ENCODE measurements around the gene THSD4.

Gene THSD4

GRCh38 chr15:71279757-71280141, 164.5 kb downstream of the THSD4 start:
- ATAC-seq (ENCODE audit: low read depth) (no peak), DNase-seq (ENCODE audit: low spot score in 2 of 2) (no peak)
- Mint-ChIP-seq H3K36me3 (no peaks in the 10 kb centered on the region), H3K27ac (no peak overlapping the region), H3K4me3 (no peak overlapping the region), H3K9me3 (no peaks in the 10 kb centered on the region), H3K27me3 (peaks cover 2% of the 10 kb centered on the region), H3K4me1 (no peaks in the 10 kb centered on the region)

DNA sequence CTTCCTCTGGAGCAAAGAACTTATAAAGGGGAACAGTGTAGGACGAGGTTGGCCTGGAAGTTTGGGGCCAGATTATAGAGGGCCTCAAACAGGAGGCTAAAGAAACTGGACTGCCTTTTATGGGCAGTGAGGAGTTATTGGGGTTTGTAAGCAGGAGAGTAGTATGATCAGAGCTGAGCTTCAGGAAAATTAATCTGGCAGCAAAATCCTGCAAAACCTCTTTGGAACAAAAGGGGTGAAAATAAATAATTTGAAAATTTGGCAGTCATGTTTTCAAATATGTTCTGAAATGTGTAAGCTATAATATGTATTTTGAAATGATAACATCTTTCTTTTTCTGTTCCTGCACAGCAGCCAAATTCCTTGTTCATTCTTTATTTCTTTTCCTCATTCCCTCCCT, 164.9 kb downstream of the THSD4 start:
- H3K4me3 Mint-ChIP-seq = no peak overlapping the region
- H3K27ac Mint-ChIP-seq = no peak overlapping the region
- no peaks in the 10 kb centered on the region for H3K36me3 Mint-ChIP-seq
- DNase-seq (ENCODE audit: low spot score in 2 of 2) = no peak
- no peaks in the 10 kb centered on the region for H3K4me1 Mint-ChIP-seq
- H3K9me3 Mint-ChIP-seq = no peaks in the 10 kb centered on the region
- H3K27me3 Mint-ChIP-seq = peaks cover 3% of the 10 kb centered on the region
- ATAC-seq (ENCODE audit: low read depth) = no peak

- no peaks in the 10 kb centered on the region for H3K36me3 Mint-ChIP-seq
- no peaks in the 10 kb centered on the region for H3K4me1 Mint-ChIP-seq
- no peaks in the 10 kb centered on the region for H3K9me3 Mint-ChIP-seq
- no peak for DNase-seq (ENCODE audit: low spot score in 2 of 2)
- no peak overlapping the region for H3K27ac Mint-ChIP-seq
- ATAC-seq (ENCODE audit: low read depth) = no peak
- peaks cover 3% of the 10 kb centered on the region for H3K27me3 Mint-ChIP-seq
- H3K4me3 Mint-ChIP-seq = no peak overlapping the region
These were observed 166.0 kb downstream of the THSD4 start for GRCh38 chr15:71281256-71281655.

- H3K36me3 Mint-ChIP-seq = no peaks in the 10 kb centered on the region
- ATAC-seq (ENCODE audit: low read depth) (no peak), DNase-seq (ENCODE audit: low spot score in 2 of 2) (no peak)
- H3K27ac Mint-ChIP-seq = no peak overlapping the region
- no peaks in the 10 kb centered on the region for H3K4me1 Mint-ChIP-seq
- no peaks in the 10 kb centered on the region for H3K9me3 Mint-ChIP-seq
- H3K27me3 Mint-ChIP-seq = peaks cover 3% of the 10 kb centered on the region
- H3K4me3 Mint-ChIP-seq = no peak overlapping the region
These were observed 166.8 kb downstream of the THSD4 start for GRCh38 chr15:71282076-71282475.

DNA sequence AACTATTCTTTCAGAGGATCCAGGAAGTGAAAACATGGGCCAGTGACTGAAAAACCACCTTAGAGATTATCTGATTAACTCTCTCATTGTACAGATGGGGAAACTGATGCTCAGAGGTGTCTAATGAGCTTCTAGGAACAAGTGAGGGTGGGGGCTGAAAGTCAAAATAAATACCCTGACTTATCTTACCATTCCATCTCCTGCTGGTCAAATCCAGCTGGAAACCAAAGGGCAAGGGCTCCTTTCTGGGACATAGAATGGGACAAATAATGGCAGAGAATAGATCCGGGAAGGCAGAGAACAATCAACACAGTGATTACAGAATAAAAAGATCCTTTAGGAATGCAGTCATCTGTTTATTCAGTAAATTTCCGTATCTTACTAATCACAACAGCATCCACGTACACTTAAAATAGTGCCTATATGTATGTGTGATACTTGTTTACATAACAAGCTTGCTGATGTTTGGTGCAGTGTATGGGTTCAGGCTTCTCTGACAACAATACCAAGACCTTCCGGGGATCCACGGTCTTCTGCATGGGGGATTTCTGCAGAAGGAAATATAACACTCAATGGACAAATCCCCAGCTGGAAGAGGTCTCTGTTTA, 173.2 kb downstream of the THSD4 start:
- H3K27me3 Mint-ChIP-seq = peaks cover 4% of the 10 kb centered on the region
- no peak overlapping the region for H3K27ac Mint-ChIP-seq
- DNase-seq (ENCODE audit: low spot score in 2 of 2) = no peak
- H3K9me3 Mint-ChIP-seq = peaks cover 1% of the 10 kb centered on the region
- H3K4me3 Mint-ChIP-seq = no peak overlapping the region
- H3K4me1 Mint-ChIP-seq = no peaks in the 10 kb centered on the region
- H3K36me3 Mint-ChIP-seq = no peaks in the 10 kb centered on the region
- ATAC-seq (ENCODE audit: low read depth) = no peak

DNA sequence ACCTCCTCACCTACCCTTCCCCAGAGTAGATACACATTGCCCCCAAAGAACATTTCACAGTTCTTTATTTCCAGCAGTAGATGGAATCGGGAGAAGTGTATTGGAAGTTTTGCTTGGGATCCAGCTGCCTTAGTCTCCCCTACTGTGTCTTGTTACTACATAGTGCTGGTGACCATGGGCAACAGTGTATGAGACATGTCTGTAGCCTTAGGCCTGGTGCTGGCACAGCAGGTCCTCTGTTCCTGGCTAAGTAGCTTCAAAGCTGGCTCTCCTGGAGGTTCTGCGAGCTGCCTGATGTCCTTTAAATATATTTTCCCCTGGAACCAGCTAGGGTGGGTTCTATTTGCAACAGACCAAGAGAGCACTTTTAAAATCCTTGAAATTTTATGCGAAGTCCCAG, 174.7 kb downstream of the THSD4 start:
- Mint-ChIP-seq H3K4me1 (no peaks in the 10 kb centered on the region), H3K36me3 (no peaks in the 10 kb centered on the region), H3K9me3 (peaks cover 1% of the 10 kb centered on the region), H3K27me3 (peaks cover 2% of the 10 kb centered on the region), H3K27ac (no peak overlapping the region), H3K4me3 (no peak overlapping the region)
- ATAC-seq (ENCODE audit: low read depth) = no peak
- DNase-seq (ENCODE audit: low spot score in 2 of 2) = no peak

- no peak overlapping the region for H3K27ac Mint-ChIP-seq
- H3K27me3 Mint-ChIP-seq = peaks cover 2% of the 10 kb centered on the region
- no peak overlapping the region for H3K4me3 Mint-ChIP-seq
- peaks cover 1% of the 10 kb centered on the region for H3K9me3 Mint-ChIP-seq
- ATAC-seq (ENCODE audit: low read depth) (no peak), DNase-seq (ENCODE audit: low spot score in 2 of 2) (no peak)
- H3K36me3 Mint-ChIP-seq = no peaks in the 10 kb centered on the region
- H3K4me1 Mint-ChIP-seq = no peaks in the 10 kb centered on the region
These were observed 175.8 kb downstream of the THSD4 start for GRCh38 chr15:71290881-71291635.

DNA sequence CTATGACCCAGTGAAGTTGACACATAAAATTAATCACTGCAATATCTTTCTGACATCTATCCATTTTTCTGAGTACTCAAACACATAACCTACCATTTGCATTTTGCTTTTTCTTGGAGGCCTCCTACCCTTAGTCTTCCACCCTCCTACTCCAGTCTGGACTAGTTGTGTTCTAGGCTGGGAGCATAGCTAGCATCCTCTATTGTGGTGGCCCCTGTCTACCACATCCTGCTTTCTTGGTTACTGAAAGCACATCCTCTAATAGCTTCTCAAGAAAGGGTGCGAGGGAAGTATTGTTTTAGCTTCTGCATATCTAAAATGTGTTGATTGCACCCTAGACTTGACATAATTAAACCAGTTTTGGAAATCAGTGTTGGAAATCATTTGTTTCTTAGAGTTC, 176.5 kb downstream of the THSD4 start:
- Mint-ChIP-seq H3K4me1 (no peaks in the 10 kb centered on the region), H3K4me3 (no peak overlapping the region), H3K27ac (no peak overlapping the region), H3K9me3 (peaks cover 1% of the 10 kb centered on the region), H3K27me3 (peaks cover 2% of the 10 kb centered on the region), H3K36me3 (no peaks in the 10 kb centered on the region)
- DNase-seq (ENCODE audit: low spot score in 2 of 2) (no peak), ATAC-seq (ENCODE audit: low read depth) (no peak)

- H3K4me3 Mint-ChIP-seq = no peak overlapping the region
- DNase-seq (ENCODE audit: low spot score in 2 of 2) (no peak), ATAC-seq (ENCODE audit: low read depth) (no peak)
- H3K9me3 Mint-ChIP-seq = peaks cover 1% of the 10 kb centered on the region
- H3K27ac Mint-ChIP-seq = no peak overlapping the region
- H3K4me1 Mint-ChIP-seq = no peaks in the 10 kb centered on the region
- peaks cover 2% of the 10 kb centered on the region for H3K27me3 Mint-ChIP-seq
- H3K36me3 Mint-ChIP-seq = no peaks in the 10 kb centered on the region
These were observed 178.5 kb downstream of the THSD4 start for GRCh38 chr15:71293723-71294122.

DNA sequence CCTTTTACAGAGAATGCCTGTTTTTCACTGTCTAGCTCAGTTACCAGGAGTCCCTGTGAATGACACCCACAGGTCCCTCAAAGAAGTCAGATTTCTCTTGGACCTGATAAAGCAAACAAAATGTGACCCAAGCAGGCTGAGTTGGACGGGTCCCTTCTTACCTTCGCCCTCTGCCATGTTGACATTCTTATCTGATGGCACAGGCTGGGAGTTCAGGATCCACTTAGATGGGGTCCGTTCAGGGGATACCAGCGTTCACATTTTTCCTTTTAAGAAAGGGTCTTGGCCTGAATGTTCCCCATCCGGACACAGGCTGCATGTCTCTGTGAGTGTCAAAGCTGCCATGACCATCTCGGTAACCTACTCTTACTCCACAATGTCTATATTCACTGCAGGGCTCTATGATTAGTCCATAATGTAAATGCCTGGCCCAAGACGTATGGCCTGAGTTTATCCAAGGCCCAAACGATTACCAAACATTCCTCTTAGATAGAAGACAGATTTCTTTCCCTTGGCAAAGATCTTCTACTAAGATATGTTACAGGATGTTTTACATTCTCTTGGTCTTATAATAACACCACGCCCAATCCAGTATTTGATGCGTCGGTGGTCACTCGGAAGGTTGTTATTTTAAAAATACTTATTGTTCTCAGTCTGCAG, 179.1 kb downstream of the THSD4 start:
- Mint-ChIP-seq H3K27me3 (peaks cover 2% of the 10 kb centered on the region), H3K36me3 (no peaks in the 10 kb centered on the region), H3K4me3 (no peak overlapping the region), H3K4me1 (no peaks in the 10 kb centered on the region), H3K27ac (no peak overlapping the region), H3K9me3 (peaks cover 1% of the 10 kb centered on the region)
- DNase-seq (ENCODE audit: low spot score in 2 of 2) = no peak
- no peak for ATAC-seq (ENCODE audit: low read depth)

DNA sequence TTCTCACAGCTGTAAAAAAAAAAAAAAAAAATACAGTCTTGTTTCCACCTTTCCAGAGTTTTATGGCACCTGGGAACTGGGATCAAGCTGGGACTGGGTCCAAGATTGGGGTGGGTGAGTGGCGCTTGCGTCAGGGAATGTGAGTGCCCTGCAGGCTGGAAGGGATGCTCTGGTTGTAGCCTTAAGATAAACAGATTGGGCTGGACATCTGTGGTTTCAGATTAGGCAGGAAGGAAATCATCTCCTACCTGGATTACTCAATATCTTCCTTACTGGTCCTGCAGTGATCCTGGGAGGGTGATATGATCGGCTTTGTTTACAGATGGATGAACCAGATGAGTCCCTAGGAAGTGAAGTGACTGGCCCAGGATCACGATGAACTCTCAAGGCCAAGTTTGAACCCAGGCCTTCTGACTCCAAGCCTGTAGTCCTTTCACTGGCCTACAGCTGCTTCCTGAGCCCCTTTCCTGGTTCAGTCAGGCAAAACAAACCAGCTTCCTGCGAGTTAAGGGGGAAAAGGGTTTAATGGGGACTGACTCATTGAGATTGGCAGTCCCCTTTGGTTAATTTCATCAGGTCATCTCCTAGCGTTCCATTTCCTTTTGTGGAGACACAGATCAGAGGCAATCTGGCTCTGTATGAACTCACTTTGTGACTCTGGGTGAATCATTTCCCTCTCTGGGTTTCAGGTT, 179.8 kb downstream of the THSD4 start:
- Mint-ChIP-seq H3K4me3 (no peak overlapping the region), H3K36me3 (no peaks in the 10 kb centered on the region), H3K27me3 (peaks cover 2% of the 10 kb centered on the region), H3K4me1 (no peaks in the 10 kb centered on the region), H3K27ac (no peak overlapping the region), H3K9me3 (peaks cover 1% of the 10 kb centered on the region)
- ATAC-seq (ENCODE audit: low read depth) = no peak
- no peak for DNase-seq (ENCODE audit: low spot score in 2 of 2)

DNA sequence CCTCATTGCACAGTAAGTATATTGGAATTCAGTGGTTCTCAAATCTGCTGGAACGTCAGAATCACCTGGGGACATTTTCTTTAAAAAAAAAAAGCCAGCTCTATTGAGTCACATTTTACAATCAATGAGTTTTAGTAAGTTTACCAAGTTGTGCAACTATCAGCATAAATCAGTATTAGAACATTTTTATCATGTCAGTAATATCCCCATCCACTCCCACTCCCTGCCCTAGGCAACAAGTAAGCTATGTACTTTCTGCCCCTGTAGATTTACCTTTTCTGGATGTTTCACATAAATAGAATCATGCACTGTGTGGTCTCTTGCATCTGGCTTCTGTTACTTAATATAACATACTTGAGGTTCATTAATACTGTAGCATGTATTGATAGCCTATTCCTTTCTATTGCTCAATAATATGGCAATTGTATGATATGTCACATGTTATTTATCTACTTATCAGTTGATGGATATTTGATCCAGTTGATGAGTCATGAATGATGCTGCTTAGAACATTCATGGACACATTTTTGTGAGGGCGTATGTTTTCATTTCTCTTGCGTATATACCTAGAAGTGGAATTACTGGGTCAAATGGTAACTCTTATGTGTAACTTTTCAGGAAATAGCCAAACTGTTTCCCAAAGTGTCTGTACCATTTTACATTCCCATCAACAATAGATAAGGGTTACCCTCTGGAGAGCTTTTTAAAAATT, 180.5 kb downstream of the THSD4 start:
- no peak for DNase-seq (ENCODE audit: low spot score in 2 of 2)
- Mint-ChIP-seq H3K4me3 (no peak overlapping the region), H3K36me3 (no peaks in the 10 kb centered on the region), H3K27ac (no peak overlapping the region), H3K27me3 (peaks cover 2% of the 10 kb centered on the region), H3K9me3 (peaks cover 1% of the 10 kb centered on the region), H3K4me1 (no peaks in the 10 kb centered on the region)
- no peak for ATAC-seq (ENCODE audit: low read depth)

DNA sequence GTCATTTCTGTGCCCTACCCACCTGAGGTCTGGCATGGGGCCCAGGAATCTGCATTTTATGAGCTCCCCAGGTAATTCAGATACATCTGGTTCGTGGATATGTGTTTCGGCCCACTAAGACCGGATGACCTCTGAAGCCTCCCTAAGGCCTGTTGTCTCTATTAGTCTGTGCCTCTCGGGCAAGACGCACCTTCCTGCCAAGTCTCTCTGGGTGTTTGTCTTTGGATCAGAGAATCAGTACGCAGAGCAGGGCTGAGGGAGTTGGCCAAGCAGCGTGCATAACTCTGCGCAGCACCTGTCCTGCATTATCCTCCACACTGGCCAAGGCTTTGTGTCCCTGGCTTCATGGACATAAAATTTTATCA, 181.0 kb downstream of the THSD4 start:
- H3K9me3 Mint-ChIP-seq = peaks cover 1% of the 10 kb centered on the region

More for the DNA sequence above, 181.0 kb downstream of the THSD4 start:
- H3K4me1 Mint-ChIP-seq = no peaks in the 10 kb centered on the region
- no peaks in the 10 kb centered on the region for H3K36me3 Mint-ChIP-seq
- H3K4me3 Mint-ChIP-seq = no peak overlapping the region
- no peak for DNase-seq (ENCODE audit: low spot score in 2 of 2)
- no peak for ATAC-seq (ENCODE audit: low read depth)
- H3K27ac Mint-ChIP-seq = no peak overlapping the region
- no peaks in the 10 kb centered on the region for H3K27me3 Mint-ChIP-seq

Data from memory B cell (primary cell).